T-cell (primary cell): ENCODE results near the gene UROC1. TPM values are rescaled to one million over a fixed set of nuclear protein-coding genes. Genes with fewer than 3 reads are reported as not detected.
A peak's percentile ranks its signal among the peaks of the same experiment; 100 is the strongest.

ENCODE experiments used
- ATAC-seq, 4 experiments: fragments of 200-7000 bp in 3 of 4; fragments of 150-1000 bp in 1 of 4; cut with Tn5 transposase; replicated peaks in 1 of 4; 1 replicate in 3 of 4; 2 replicates in 1 of 4; pipeline ENCODE4 v1.10.0; 2021; ENCODE audit warnings: moderate library complexity in 3 of 4, mild to moderate bottlenecking in 2 of 4, moderate number of reproducible peaks in 1 of 4
- CTCF ChIA-PET, 2 donors: fragments of 300-600 bp; sonication (Branson Sonifier 250); formaldehyde crosslinking; loops; one replicate each; lab custom pipeline; 2022; ENCODE audit warnings: antibody characterized with exemption in 2 of 2; lab: Charles Lee
- POLR2A ChIA-PET, 2 donors: fragments of 300-600 bp; sonication (Branson Sonifier 250); formaldehyde crosslinking; loops; one replicate each; lab custom pipeline; 2022; ENCODE audit warnings: antibody characterized with exemption in 2 of 2; lab: Charles Lee
- DNase-seq, 35 experiments: peaks; one replicate each; pipeline versions ENCODE4 v3.0.0 to v3.0.0-alpha.2; 2013 to 2023
- H3K27ac ChIP-seq: one replicate; pipeline ENCODE4 v1.5.1; 2013; ENCODE audit warnings: low read length
- H3K27me3 ChIP-seq, 2 experiments: replicated peaks in 1 of 2; 1 replicate in 1 of 2; 2 replicates in 1 of 2; pipeline versions ENCODE4 v1.6.1 to v1.7.0; 2013; ENCODE audit warnings: low read length in 1 of 2, mixed read lengths in 1 of 2; ENCODE audit not compliant: control insufficient read depth in 2 of 2, insufficient read depth in 2 of 2; ENCODE audit errors: extremely low read depth in 1 of 2
- H3K36me3 ChIP-seq, 2 donors: 1 replicate in 1 of 2; 2 replicates in 1 of 2; pipeline versions ENCODE4 v1.6.1 to v1.7.0; 2013; ENCODE audit warnings: low read length in 1 of 2; ENCODE audit not compliant: control insufficient read depth in 2 of 2, insufficient read depth in 1 of 2; ENCODE audit errors: extremely low read depth in 1 of 2
- H3K4me1 ChIP-seq, 2 experiments: 1 replicate in 1 of 2; 2 replicates in 1 of 2; pipeline versions ENCODE4 v1.6.1 to v1.7.0; 2013; ENCODE audit warnings: low read length in 2 of 2, mixed read lengths in 1 of 2; ENCODE audit not compliant: insufficient read depth in 2 of 2, control insufficient read depth in 1 of 2; ENCODE audit errors: extremely low read depth in 1 of 2
- H3K4me3 ChIP-seq, 2 donors: 1 replicate in 1 of 2; 2 replicates in 1 of 2; pipeline versions ENCODE4 v1.5.1 to v1.7.0; 2013; ENCODE audit warnings: mild to moderate bottlenecking in 2 of 2, low read length in 1 of 2, moderate library complexity in 1 of 2; ENCODE audit not compliant: control insufficient read depth in 1 of 2; ENCODE audit errors: extremely low read depth in 1 of 2
- H3K9me3 ChIP-seq: 2 replicates; pipeline ENCODE4 v1.7.0; 2013
- H3K27ac Mint-ChIP-seq, 2 donors: one replicate each; pipeline ENCODE4 v1.8.0; 2020 to 2021; ENCODE audit warnings: mild to moderate bottlenecking in 2 of 2, mixed read lengths in 2 of 2
- H3K27me3 Mint-ChIP-seq, 2 donors: one replicate each; pipeline ENCODE4 v1.8.0; 2021 to 2022; ENCODE audit warnings: mixed read lengths in 2 of 2
- H3K36me3 Mint-ChIP-seq: one replicate; pipeline ENCODE4 v1.8.0; 2021; ENCODE audit warnings: mixed read lengths
- H3K4me1 Mint-ChIP-seq, 3 donors: one replicate each; pipeline ENCODE4 v1.8.0; 2020 to 2022; ENCODE audit warnings: mixed read lengths in 3 of 3, mild to moderate bottlenecking in 1 of 3
- H3K4me3 Mint-ChIP-seq, 3 donors: one replicate each; pipeline ENCODE4 v1.8.0; 2020 to 2022; ENCODE audit warnings: mild to moderate bottlenecking in 3 of 3, mixed read lengths in 3 of 3, moderate library complexity in 3 of 3
- H3K9me3 Mint-ChIP-seq, 3 donors: one replicate each; pipeline ENCODE4 v1.8.0; 2020 to 2022; ENCODE audit warnings: mixed read lengths in 3 of 3
- WGBS: methylation state at CpG from one replicate; pipeline ENCODE4 v1.1.5; 2013; ENCODE audit warnings: missing lambda C conversion rate; ENCODE audit not compliant: insufficient coverage; 5-methylcytosine and 5-hydroxymethylcytosine counted together
- total RNA-seq, 35 experiments: library from RNA in 6 of 35; stranded (reverse) in 6 of 35; fragments of 120-200 nt in 1 of 35; gene quantifications; one replicate each; pipeline versions ENCODE4 v1.2.1 to v1.2.4 and lab custom pipeline; 2013 to 2026

Gene UROC1
- total RNA-seq, 5 donors from 2014 or later (not counting 1 experiment from before 2014, with no cell fraction given) = 0.09 TPM; not detected in 4

DNA sequence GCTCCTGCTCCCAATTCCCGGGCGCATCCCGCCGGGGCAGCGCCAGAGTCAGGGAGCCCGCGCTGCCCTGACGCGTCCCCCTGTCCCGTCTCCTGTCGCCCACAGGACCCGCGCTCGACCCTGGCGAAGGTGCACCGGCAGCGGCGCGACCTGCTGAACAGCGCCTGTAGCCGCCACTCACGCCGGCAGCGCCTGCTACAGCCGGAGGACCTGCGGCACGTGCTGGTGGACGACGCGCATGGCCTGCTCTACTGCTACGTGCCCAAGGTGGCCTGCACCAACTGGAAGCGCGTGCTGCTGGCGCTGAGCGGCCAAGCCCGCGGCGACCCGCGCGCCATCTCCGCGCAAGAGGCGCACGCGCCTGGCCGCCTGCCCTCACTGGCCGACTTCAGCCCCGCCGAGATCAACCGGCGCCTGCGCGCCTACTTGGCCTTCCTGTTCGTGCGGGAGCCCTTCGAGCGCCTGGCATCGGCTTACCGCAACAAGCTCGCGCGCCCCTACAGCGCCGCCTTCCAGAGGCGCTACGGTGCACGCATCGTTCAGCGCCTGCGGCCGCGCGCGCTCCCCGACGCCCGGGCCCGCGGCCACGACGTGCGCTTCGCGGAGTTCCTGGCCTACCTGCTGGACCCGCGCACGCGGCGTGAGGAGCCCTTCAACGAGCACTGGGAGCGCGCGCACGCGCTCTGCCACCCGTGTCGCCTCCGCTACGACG, 24.2 kb upstream of the UROC1 start:
- H3K4me1 Mint-ChIP-seq = peaks cover 0 to 2% (median 0%) of the 10 kb centered on the region in 3 donors
- H3K36me3 Mint-ChIP-seq = no peaks in the 10 kb centered on the region
- H3K27ac Mint-ChIP-seq = no peak overlapping the region
- H3K4me3 ChIP-seq = no peak overlapping the region
- no peaks in the 10 kb centered on the region for H3K9me3 ChIP-seq
- DNase-seq (peak in 3 of 35 experiments; percentile 0 to 4 (median 3)), ATAC-seq (no peak)
- peaks cover 2 to 11% of the 10 kb centered on the region in 2 donors for H3K27me3 Mint-ChIP-seq
- POLR2A ChIA-PET = no interaction called here
- H3K27me3 ChIP-seq = peaks cover 0 to 13% of the 10 kb centered on the region in 2 experiments
- H3K9me3 Mint-ChIP-seq = no peaks in the 10 kb centered on the region
- H3K4me1 ChIP-seq = no peaks in the 10 kb centered on the region
- CTCF ChIA-PET = no interaction called here
- H3K27ac ChIP-seq = no peak overlapping the region
- no peak overlapping the region for H3K4me3 Mint-ChIP-seq
- no peaks in the 10 kb centered on the region for H3K36me3 ChIP-seq
- 97% methylated on average over 100 of the region's 101 CpGs for WGBS

DNA sequence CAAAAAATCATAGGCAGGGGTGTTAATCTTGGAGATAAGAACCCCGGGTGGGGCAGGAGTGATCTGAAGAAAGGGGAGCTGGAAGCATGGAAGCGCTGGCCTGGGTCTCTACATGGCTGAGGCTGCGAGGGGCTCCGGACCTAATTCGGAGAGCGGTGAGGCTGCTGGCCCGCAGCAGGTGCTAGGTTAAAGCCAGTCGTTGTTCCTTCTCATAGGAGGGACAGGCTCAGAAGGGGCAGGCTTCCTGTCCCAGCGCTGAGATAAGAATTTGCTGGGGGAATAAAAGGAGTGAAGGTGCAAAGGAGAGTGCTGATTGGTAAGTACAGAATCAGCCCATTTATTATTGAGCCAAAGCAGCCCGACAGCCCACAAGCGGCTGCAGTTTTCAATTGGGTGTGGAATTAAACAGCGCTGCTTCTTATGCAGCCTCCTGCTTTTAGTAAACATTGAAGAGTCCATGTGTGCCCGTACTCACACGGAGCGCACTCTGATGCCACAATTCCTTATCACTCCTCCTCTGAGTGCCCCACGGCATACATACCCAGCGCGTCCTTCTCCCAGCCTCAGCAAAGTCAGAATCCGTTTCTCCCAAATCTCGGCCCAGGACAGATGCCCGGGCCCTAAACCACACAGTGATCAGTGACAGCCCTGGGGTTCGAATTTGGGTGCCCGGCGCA, 23.5 kb upstream of the UROC1 start:
- H3K27me3 ChIP-seq = peaks cover 0 to 15% of the 10 kb centered on the region in 2 experiments
- Mint-ChIP-seq H3K4me1 (peaks cover 0 to 2% (median 0%) of the 10 kb centered on the region in 3 donors), H3K4me3 (no peak overlapping the region), H3K27me3 (peaks cover 0 to 11% of the 10 kb centered on the region in 2 donors), H3K9me3 (no peaks in the 10 kb centered on the region), H3K36me3 (no peaks in the 10 kb centered on the region), H3K27ac (no peak overlapping the region)
- POLR2A ChIA-PET = no interaction called here
- 52% methylated on average over 23 of the region's 24 CpGs for WGBS
- H3K36me3 ChIP-seq = no peaks in the 10 kb centered on the region
- H3K4me3 ChIP-seq = peak overlapping the region in 1 of 2 donors; percentile 26
- H3K27ac ChIP-seq = no peak overlapping the region
- ATAC-seq (no peak), DNase-seq (peak in 2 of 35 experiments; percentile 1 to 7)
- CTCF ChIA-PET = no interaction called here
- no peaks in the 10 kb centered on the region for H3K9me3 ChIP-seq
- no peaks in the 10 kb centered on the region for H3K4me1 ChIP-seq

DNA sequence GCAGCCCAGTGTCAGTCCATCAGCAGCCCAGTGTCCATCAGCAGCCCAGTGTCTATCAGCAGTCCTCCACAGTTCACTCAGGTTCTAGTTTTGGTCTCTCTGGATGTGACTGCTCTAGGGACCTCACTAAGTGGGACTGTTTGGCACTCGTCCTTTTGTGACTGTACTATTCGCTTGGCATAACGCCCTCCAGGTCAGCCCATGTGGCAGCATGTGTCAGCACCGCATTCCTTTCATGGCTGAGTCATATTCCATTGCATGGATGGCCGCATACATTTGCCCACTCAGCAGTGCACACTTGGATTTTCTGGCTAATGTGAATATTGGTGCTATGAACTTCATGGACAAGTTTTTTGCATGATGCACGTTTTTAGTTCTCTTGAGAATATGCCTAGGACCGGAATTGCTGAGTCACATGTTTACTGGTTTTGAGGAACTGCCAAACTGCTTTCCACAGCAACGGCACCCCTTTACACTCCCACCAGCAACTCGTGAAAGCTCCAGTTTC, 22.8 kb upstream of the UROC1 start:
- Histone ChIP-seq H3K36me3 (no peaks in the 10 kb centered on the region), H3K27ac (no peak overlapping the region), H3K9me3 (no peaks in the 10 kb centered on the region), H3K27me3 (peaks cover 0 to 21% of the 10 kb centered on the region in 2 experiments), H3K4me1 (no peaks in the 10 kb centered on the region), H3K4me3 (no peak overlapping the region)
- peaks cover 0 to 2% (median 0%) of the 10 kb centered on the region in 3 donors for H3K4me1 Mint-ChIP-seq
- H3K4me3 Mint-ChIP-seq = no peak overlapping the region
- ATAC-seq (no peak), DNase-seq (peak in 1 of 35 experiments; percentile 15)
- H3K27me3 Mint-ChIP-seq = peaks cover 2 to 11% of the 10 kb centered on the region in 2 donors
- ChIA-PET POLR2A (no interaction called here), CTCF (no interaction called here)
- no peaks in the 10 kb centered on the region for H3K9me3 Mint-ChIP-seq
- no peak overlapping the region for H3K27ac Mint-ChIP-seq
- WGBS = 58% methylated on average over 6 of the region's 9 CpGs
- H3K36me3 Mint-ChIP-seq = no peaks in the 10 kb centered on the region

DNA sequence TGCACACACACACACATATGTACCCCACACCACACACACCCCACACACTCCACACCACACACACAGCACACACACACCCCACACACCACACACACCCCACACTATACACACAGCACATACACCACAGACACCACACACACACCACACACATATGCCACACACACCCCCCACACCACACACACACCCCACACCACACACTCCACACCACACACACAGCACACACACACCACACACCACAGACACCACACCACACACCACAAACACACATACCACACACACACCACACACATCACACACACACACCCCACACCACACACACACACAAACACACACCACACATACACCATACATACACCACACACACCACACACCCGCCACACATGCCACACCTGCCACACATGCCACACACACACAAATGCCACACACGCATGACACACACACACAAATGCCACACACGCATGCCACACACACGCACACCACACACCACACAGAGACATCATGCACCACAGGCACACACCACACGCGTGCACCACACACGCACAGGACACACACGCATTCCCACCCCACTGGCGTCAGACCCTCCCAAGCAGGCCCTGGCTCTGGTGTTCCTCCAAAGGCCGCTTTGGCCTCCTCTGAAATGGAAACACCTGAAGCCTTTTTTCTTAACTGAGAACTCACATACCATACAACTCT, 22.1 kb upstream of the UROC1 start:
- POLR2A ChIA-PET = no interaction called here
- Histone ChIP-seq H3K4me3 (no peak overlapping the region), H3K27ac (no peak overlapping the region), H3K9me3 (no peaks in the 10 kb centered on the region), H3K36me3 (no peaks in the 10 kb centered on the region), H3K27me3 (peaks cover 0 to 24% of the 10 kb centered on the region in 2 experiments), H3K4me1 (no peaks in the 10 kb centered on the region)
- H3K9me3 Mint-ChIP-seq = no peaks in the 10 kb centered on the region
- no peaks in the 10 kb centered on the region for H3K36me3 Mint-ChIP-seq
- DNase-seq (no peak), ATAC-seq (no peak)
- no peak overlapping the region for H3K27ac Mint-ChIP-seq
- CTCF ChIA-PET = no interaction called here
- no peak overlapping the region for H3K4me3 Mint-ChIP-seq
- peaks cover 0 to 2% (median 0%) of the 10 kb centered on the region in 3 donors for H3K4me1 Mint-ChIP-seq
- 89% methylated on average over 10 of the region's 10 CpGs for WGBS
- peaks cover 6 to 7% of the 10 kb centered on the region in 2 donors for H3K27me3 Mint-ChIP-seq

GRCh38 chr3:126538966-126539365, 21.4 kb upstream of the UROC1 start:
- ATAC-seq (no peak), DNase-seq (no peak)
- no peak overlapping the region for H3K27ac Mint-ChIP-seq
- POLR2A ChIA-PET = no interaction called here
- no CpG with 5 or more reads among the region's 5 CpGs for WGBS
- Histone ChIP-seq H3K4me1 (no peaks in the 10 kb centered on the region), H3K36me3 (no peaks in the 10 kb centered on the region), H3K27me3 (peaks cover 0 to 24% of the 10 kb centered on the region in 2 experiments), H3K9me3 (no peaks in the 10 kb centered on the region), H3K4me3 (no peak overlapping the region), H3K27ac (no peak overlapping the region)
- peaks cover 11 to 14% of the 10 kb centered on the region in 2 donors for H3K27me3 Mint-ChIP-seq
- no peaks in the 10 kb centered on the region for H3K9me3 Mint-ChIP-seq
- H3K4me3 Mint-ChIP-seq = no peak overlapping the region
- no peaks in the 10 kb centered on the region for H3K36me3 Mint-ChIP-seq
- CTCF ChIA-PET = no interaction called here
- peaks cover 0 to 2% (median 0%) of the 10 kb centered on the region in 3 donors for H3K4me1 Mint-ChIP-seq

- CTCF ChIA-PET = no interaction called here
- Mint-ChIP-seq H3K4me1 (peaks cover 0 to 2% (median 0%) of the 10 kb centered on the region in 3 donors), H3K27ac (no peak overlapping the region), H3K36me3 (no peaks in the 10 kb centered on the region), H3K4me3 (no peak overlapping the region), H3K9me3 (no peaks in the 10 kb centered on the region), H3K27me3 (peaks cover 15 to 16% of the 10 kb centered on the region in 2 donors)
- DNase-seq (peak in 1 of 35 experiments; percentile 12), ATAC-seq (no peak)
- H3K36me3 ChIP-seq = no peaks in the 10 kb centered on the region
- WGBS = 88% methylated on average over 9 of the region's 9 CpGs
- H3K9me3 ChIP-seq = no peaks in the 10 kb centered on the region
- H3K27ac ChIP-seq = no peak overlapping the region
- no peaks in the 10 kb centered on the region for H3K4me1 ChIP-seq
- POLR2A ChIA-PET = no interaction called here
- no peak overlapping the region for H3K4me3 ChIP-seq
- peaks cover 0 to 24% of the 10 kb centered on the region in 2 experiments for H3K27me3 ChIP-seq
These were observed 20.7 kb upstream of the UROC1 start for GRCh38 chr3:126538316-126538715.
